ENCODE data around the gene HSPA1A. TPM values are rescaled to one million over a fixed set of nuclear protein-coding genes. Genes with fewer than 3 reads are reported as not detected.
A peak's percentile ranks its signal among the peaks of the same experiment; 100 is the strongest.

Gene HSPA1A
- polyA plus RNA-seq, 1 donor (not counting 4 experiments of a cell fraction or from before 2014, with no cell fraction given), result 110 TPM

DNA sequence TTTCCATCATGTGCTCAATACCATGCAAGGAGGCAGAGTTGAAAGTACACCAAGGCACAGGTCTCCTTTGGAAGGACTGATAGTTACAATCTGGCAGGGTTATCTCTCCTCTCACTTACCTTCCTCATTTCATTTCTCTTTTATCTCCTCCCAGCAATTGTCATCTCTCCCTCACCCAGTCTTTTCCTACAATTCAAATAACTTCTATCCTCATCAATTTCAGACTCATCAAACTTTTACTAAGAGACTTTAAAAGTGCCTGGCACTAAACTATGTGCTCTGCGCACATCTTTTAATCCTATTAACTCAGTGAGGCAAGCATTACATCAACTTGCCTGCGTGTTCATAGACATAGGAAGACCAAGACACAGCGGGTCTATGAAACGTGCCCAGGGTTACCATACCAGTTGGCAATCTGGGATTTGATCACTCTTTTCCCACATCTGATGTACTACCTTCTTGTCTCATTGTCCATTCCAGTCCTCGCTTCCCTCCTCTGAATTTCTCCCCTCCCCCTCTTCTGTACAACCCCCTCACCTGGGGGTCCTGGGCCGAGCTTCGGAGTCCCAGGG lies 21.0 kb upstream of the HSPA1A start:
- Histone ChIP-seq H3K4me3 (ENCODE audit: control insufficient read depth in 2 of 3, extremely low read depth in 1 of 3, insufficient read depth in 2 of 3, low read depth in 1 of 3, low read length in 3 of 3) (peak overlapping the region; percentile 78 to 90 (median 80)), H3K4me1 (ENCODE audit: control insufficient read depth, extremely low read depth, insufficient read depth, low read length) (peaks cover 32% of the 10 kb centered on the region), H3K9ac (ENCODE audit: control insufficient read depth, extremely low read depth, insufficient read depth, low read length) (peak overlapping the region; percentile 98), H3K79me2 (ENCODE audit: control insufficient read depth, insufficient read depth, low read length) (peaks cover 35% of the 10 kb centered on the region), H2AFZ (ENCODE audit: control insufficient read depth, low read length) (no peak overlapping the region), H4K20me1 (ENCODE audit: control insufficient read depth, extremely low read depth, insufficient read depth, low read length) (no peaks in the 10 kb centered on the region), H3K36me3 (ENCODE audit: control insufficient read depth in 2 of 2, extremely low read depth in 1 of 2, insufficient read depth in 2 of 2, low read length in 2 of 2) (peaks cover 9 to 26% of the 10 kb centered on the region in 2 experiments), H3K27ac (ENCODE audit: control insufficient read depth, insufficient read depth, low read length) (peak overlapping the region; percentile 91), H3K4me2 (ENCODE audit: control insufficient read depth, extremely low read depth, insufficient read depth, low read depth, low read length) (peak overlapping the region; percentile 72), H3K9me3 (ENCODE audit: control insufficient read depth, low read depth, low read length) (no peaks in the 10 kb centered on the region), H3K27me3 (ENCODE audit: control insufficient read depth, extremely low read depth, insufficient read depth, low read length) (no peaks in the 10 kb centered on the region), H3K9me1 (ENCODE audit: control insufficient read depth, extremely low read depth, insufficient read depth, low read length) (no peaks in the 10 kb centered on the region)
- DNase-seq (ENCODE audit: low read depth, low spot score) (no peak), FAIRE-seq (no peak)
- dilution Hi-C loops (cut with MboI; ENCODE audit: extremely low pct_ligation_motif_present, low sequenced_read_pairs), result no loop called here
- TF ChIP-seq, protein P1, sequence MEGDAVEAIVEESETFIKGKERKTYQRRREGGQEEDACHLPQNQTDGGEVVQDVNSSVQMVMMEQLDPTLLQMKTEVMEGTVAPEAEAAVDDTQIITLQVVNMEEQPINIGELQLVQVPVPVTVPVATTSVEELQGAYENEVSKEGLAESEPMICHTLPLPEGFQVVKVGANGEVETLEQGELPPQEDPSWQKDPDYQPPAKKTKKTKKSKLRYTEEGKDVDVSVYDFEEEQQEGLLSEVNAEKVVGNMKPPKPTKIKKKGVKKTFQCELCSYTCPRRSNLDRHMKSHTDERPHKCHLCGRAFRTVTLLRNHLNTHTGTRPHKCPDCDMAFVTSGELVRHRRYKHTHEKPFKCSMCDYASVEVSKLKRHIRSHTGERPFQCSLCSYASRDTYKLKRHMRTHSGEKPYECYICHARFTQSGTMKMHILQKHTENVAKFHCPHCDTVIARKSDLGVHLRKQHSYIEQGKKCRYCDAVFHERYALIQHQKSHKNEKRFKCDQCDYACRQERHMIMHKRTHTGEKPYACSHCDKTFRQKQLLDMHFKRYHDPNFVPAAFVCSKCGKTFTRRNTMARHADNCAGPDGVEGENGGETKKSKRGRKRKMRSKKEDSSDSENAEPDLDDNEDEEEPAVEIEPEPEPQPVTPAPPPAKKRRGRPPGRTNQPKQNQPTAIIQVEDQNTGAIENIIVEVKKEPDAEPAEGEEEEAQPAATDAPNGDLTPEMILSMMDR (optimal IDR thresholded peaks at IDR 0.05 in 1 of 3, IDR thresholded peaks at IDR 0.05 in 1 of 3, conservative IDR thresholded peaks at IDR 0.05 in 1 of 3; ENCODE audit: extremely low read depth in 1 of 3, insufficient read depth in 2 of 3, low read length in 3 of 3), result no peak
- TF ChIP-seq EZH2 (IDR thresholded peaks at IDR 0.05; ENCODE audit: low read length), result no peak

DNA sequence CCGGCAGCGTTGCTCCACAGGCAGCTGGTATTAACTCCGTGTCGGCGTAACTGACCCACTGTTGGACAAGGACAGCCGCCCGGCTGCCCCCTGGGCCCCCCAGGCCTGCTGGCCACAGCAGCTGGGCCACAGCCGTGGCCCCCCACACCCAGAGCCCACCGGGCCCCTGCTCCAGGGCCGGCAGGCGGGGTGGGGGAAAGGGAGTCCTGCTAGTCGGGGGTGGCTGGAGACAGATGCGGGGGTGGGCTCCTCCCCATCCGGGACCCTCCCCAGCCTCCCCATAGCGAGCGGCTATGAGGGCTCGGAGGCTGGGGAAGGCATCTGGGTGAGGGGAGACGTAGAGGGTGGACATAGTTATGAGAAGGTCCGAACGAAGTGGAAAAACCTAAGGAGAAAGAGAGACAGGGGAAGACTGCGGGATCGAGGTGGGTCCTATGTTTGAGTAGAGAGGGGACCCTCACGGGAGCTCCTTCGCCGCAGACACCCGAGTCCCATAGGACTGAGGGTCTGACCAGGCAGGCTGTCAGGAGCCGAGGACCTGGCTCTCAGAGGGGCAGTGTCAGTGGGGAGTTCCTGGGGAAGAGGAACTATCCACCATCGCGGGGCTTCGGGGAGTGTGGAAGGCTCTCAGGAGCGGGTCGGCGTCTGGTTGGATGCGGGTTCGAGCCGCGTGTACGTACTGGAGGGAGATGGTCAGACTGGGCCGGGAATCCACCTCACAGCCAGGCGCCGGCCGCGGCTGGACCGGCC lies 20.3 kb upstream of the HSPA1A start:
- Histone ChIP-seq H3K79me2 (ENCODE audit: control insufficient read depth, insufficient read depth, low read length) (peaks cover 33% of the 10 kb centered on the region), H3K9ac (ENCODE audit: control insufficient read depth, extremely low read depth, insufficient read depth, low read length) (peak overlapping the region; percentile 98), H3K9me1 (ENCODE audit: control insufficient read depth, extremely low read depth, insufficient read depth, low read length) (no peaks in the 10 kb centered on the region), H3K4me2 (ENCODE audit: control insufficient read depth, extremely low read depth, insufficient read depth, low read depth, low read length) (peak overlapping the region; percentile 72), H3K9me3 (ENCODE audit: control insufficient read depth, low read depth, low read length) (no peaks in the 10 kb centered on the region), H3K27ac (ENCODE audit: control insufficient read depth, insufficient read depth, low read length) (peak overlapping the region; percentile 91), H3K36me3 (ENCODE audit: control insufficient read depth in 2 of 2, extremely low read depth in 1 of 2, insufficient read depth in 2 of 2, low read length in 2 of 2) (peaks cover 8 to 23% of the 10 kb centered on the region in 2 experiments), H3K4me1 (ENCODE audit: control insufficient read depth, extremely low read depth, insufficient read depth, low read length) (peaks cover 32% of the 10 kb centered on the region), H4K20me1 (ENCODE audit: control insufficient read depth, extremely low read depth, insufficient read depth, low read length) (no peaks in the 10 kb centered on the region), H2AFZ (ENCODE audit: control insufficient read depth, low read length) (peak overlapping the region; percentile 58), H3K4me3 (ENCODE audit: control insufficient read depth in 2 of 3, extremely low read depth in 1 of 3, insufficient read depth in 2 of 3, low read depth in 1 of 3, low read length in 3 of 3) (peak overlapping the region; percentile 78 to 90 (median 80)), H3K27me3 (ENCODE audit: control insufficient read depth, extremely low read depth, insufficient read depth, low read length) (no peaks in the 10 kb centered on the region)
- dilution Hi-C loops (cut with MboI; ENCODE audit: extremely low pct_ligation_motif_present, low sequenced_read_pairs), result no loop called here
- TF ChIP-seq, protein P1 (optimal IDR thresholded peaks at IDR 0.05 in 1 of 3, IDR thresholded peaks at IDR 0.05 in 1 of 3, conservative IDR thresholded peaks at IDR 0.05 in 1 of 3; ENCODE audit: extremely low read depth in 1 of 3, insufficient read depth in 2 of 3, low read length in 3 of 3), result no peak
- TF ChIP-seq EZH2 (IDR thresholded peaks at IDR 0.05; ENCODE audit: low read length), result no peak
- no peak for DNase-seq (ENCODE audit: low read depth, low spot score)
- no peak for FAIRE-seq
